ENCODE measurements around the gene STK26.

DNA sequence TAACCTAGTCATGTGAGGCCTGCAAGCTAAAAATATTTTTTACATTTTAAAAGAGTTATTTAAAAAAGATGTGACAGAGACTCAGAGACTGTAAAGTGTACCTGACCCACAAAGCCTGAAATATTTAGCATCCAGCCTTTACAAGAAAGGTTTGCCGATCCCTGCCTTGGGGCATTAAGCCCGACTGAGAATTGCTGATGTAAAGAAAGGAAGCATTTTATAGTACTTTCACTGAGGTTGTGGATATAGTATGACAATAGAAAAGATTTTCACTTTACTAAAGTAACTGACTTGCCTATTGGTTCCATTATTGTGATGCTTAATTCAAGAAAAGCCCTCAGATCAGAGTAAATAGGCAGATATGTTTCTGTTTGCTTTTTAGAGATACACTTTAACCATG, 17.0 kb downstream of the STK26 start:
- TF ChIP-seq TCF7L2 (IDR thresholded peaks at IDR 0.05; ENCODE audit: borderline replicate concordance, extremely low read depth, insufficient read depth, insufficient read length) (no peak), POLR2A (IDR thresholded peaks at IDR 0.05; ENCODE audit: borderline replicate concordance, extremely low read depth, insufficient read depth, insufficient read length) (no peak), POLR2AphosphoS5 (IDR thresholded peaks at IDR 0.05; ENCODE audit: low read depth, low read length) (no peak), SRF (IDR thresholded peaks at IDR 0.05; ENCODE audit: low read depth) (no peak), ZNF274 (IDR thresholded peaks at IDR 0.05; ENCODE audit: low read depth, low read length) (no peak), ELF1 (IDR thresholded peaks at IDR 0.05; ENCODE audit: borderline replicate concordance, low read depth) (no peak), EZH2 (IDR thresholded peaks at IDR 0.05) (no peak), SIN3A (IDR thresholded peaks at IDR 0.05; ENCODE audit: low read depth) (no peak), CEBPB (IDR thresholded peaks at IDR 0.05; ENCODE audit: low read depth) (no peak), EZH2phosphoT487 (IDR thresholded peaks at IDR 0.05; ENCODE audit: borderline replicate concordance) (no peak), YY1 (IDR thresholded peaks at IDR 0.05; ENCODE audit: extremely low read depth, insufficient replicate concordance, low read depth, low read length) (no peak)
- TF ChIP-seq, protein P1, sequence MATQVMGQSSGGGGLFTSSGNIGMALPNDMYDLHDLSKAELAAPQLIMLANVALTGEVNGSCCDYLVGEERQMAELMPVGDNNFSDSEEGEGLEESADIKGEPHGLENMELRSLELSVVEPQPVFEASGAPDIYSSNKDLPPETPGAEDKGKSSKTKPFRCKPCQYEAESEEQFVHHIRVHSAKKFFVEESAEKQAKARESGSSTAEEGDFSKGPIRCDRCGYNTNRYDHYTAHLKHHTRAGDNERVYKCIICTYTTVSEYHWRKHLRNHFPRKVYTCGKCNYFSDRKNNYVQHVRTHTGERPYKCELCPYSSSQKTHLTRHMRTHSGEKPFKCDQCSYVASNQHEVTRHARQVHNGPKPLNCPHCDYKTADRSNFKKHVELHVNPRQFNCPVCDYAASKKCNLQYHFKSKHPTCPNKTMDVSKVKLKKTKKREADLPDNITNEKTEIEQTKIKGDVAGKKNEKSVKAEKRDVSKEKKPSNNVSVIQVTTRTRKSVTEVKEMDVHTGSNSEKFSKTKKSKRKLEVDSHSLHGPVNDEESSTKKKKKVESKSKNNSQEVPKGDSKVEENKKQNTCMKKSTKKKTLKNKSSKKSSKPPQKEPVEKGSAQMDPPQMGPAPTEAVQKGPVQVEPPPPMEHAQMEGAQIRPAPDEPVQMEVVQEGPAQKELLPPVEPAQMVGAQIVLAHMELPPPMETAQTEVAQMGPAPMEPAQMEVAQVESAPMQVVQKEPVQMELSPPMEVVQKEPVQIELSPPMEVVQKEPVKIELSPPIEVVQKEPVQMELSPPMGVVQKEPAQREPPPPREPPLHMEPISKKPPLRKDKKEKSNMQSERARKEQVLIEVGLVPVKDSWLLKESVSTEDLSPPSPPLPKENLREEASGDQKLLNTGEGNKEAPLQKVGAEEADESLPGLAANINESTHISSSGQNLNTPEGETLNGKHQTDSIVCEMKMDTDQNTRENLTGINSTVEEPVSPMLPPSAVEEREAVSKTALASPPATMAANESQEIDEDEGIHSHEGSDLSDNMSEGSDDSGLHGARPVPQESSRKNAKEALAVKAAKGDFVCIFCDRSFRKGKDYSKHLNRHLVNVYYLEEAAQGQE (IDR thresholded peaks at IDR 0.05; ENCODE audit: low read depth), result no peak
- TF ChIP-seq, protein P2, sequence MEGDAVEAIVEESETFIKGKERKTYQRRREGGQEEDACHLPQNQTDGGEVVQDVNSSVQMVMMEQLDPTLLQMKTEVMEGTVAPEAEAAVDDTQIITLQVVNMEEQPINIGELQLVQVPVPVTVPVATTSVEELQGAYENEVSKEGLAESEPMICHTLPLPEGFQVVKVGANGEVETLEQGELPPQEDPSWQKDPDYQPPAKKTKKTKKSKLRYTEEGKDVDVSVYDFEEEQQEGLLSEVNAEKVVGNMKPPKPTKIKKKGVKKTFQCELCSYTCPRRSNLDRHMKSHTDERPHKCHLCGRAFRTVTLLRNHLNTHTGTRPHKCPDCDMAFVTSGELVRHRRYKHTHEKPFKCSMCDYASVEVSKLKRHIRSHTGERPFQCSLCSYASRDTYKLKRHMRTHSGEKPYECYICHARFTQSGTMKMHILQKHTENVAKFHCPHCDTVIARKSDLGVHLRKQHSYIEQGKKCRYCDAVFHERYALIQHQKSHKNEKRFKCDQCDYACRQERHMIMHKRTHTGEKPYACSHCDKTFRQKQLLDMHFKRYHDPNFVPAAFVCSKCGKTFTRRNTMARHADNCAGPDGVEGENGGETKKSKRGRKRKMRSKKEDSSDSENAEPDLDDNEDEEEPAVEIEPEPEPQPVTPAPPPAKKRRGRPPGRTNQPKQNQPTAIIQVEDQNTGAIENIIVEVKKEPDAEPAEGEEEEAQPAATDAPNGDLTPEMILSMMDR (IDR thresholded peaks at IDR 0.05 in 2 of 3, conservative IDR thresholded peaks at IDR 0.05 in 1 of 3; ENCODE audit: borderline replicate concordance in 1 of 3, insufficient read depth in 1 of 3, low read depth in 2 of 3, low read length in 2 of 3), result no peak
- TF ChIP-seq, protein P3, sequence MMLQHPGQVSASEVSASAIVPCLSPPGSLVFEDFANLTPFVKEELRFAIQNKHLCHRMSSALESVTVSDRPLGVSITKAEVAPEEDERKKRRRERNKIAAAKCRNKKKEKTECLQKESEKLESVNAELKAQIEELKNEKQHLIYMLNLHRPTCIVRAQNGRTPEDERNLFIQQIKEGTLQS (IDR thresholded peaks at IDR 0.05), result no peak

Measured in HCT116 (cell line).